Activated CD8-positive, alpha-beta memory T cell treated with anti-CD3 and anti-CD28 coated beads, Interleukin-2, amount 50 U/mL, for 48 hours (primary cell): ENCODE measurements around the gene NKTR.

ENCODE experiments used
- DNase-seq: peaks from one replicate; pipeline ENCODE4 v3.0.0-alpha.2; 2020

NKTR gene

DNA sequence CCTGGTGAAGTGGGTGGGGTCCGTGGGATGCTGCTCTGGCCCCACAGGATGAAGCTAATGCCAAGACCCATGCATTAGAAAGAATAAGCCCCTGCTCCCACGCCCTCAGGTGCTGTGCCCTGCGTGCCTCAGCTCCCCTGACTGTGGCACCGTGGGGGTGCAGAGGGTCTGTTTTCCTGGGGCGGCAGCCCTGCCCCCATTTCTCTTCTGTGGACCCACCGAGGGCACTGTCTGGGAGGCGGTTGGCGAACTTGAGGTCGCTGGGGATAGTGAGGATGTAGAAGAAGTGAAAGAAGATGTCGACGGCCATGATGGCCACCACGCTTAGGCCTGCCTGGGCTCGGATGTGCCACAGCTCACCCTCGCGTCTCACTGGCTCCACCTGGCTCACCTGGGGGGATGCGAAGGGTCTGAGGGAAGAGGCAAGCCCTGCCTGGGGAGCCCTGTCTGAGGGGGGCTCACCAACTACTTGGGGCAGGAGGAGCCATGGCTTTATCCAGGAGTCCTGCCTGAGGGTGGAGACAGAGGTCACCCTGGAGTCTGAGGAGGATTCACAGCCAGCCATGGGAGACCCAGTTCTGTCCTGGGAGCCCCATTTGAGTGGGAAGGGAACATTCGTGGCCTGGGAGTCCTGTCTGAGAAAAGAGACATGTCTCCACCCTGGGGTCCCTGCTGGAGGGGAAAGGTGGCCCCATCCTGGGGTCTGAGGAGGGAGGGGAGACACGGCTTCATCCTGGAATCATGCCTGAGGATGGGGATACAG lies 97.0 kb downstream of the NKTR start:
- peak; percentile 28 for DNase-seq
